Subcutaneous abdominal adipose tissue (tissue), 5 donors: ENCODE data around the gene GPR108.
"Not testable (repeated sequence)": the region's sequence is repeated elsewhere in the genome, so short reads cannot be mapped to it uniquely, and the experiment has no call there.

Experiments
- H3K27ac ChIP-seq: one replicate; pipeline ENCODE4 v1.7.0; 2013; ENCODE audit warnings: low read depth, mild to moderate bottlenecking, inconsistent platforms, low read length, moderate library complexity
- H3K27me3 ChIP-seq, 5 donors: one replicate each; pipeline ENCODE4 v1.7.0; 2013; ENCODE audit warnings: low read length in 5 of 5, inconsistent platforms in 1 of 5; ENCODE audit not compliant: control insufficient read depth in 5 of 5, insufficient read depth in 4 of 5
- H3K36me3 ChIP-seq, 5 donors: one replicate each; pipeline ENCODE4 v1.7.0; 2013; ENCODE audit warnings: low read length in 5 of 5; ENCODE audit not compliant: control insufficient read depth in 5 of 5, insufficient read depth in 5 of 5
- H3K4me1 ChIP-seq, 5 donors: one replicate each; pipeline ENCODE4 v1.7.0; 2013; ENCODE audit warnings: low read length in 5 of 5, mild to moderate bottlenecking in 3 of 5, moderate library complexity in 1 of 5; ENCODE audit not compliant: control insufficient read depth in 5 of 5, insufficient read depth in 5 of 5
- H3K4me3 ChIP-seq, 5 donors: one replicate each; pipeline ENCODE4 v1.7.0; 2013; ENCODE audit warnings: low read length in 5 of 5, low read depth in 1 of 5
- H3K9ac ChIP-seq, 5 donors: one replicate each; pipeline ENCODE4 v1.7.0; 2013; ENCODE audit warnings: low read length in 5 of 5, mild to moderate bottlenecking in 4 of 5, moderate library complexity in 3 of 5
- H3K9me3 ChIP-seq, 5 donors: one replicate each; pipeline ENCODE4 v1.7.0; 2013; ENCODE audit warnings: low read length in 5 of 5; ENCODE audit not compliant: control insufficient read depth in 5 of 5
- donor health status: healthy.
- donor health status: healthy.
- donor health status: healthy.
- donor health status: healthy.
- donor health status: healthy.

Gene GPR108

GRCh38 chr19:6762253-6762797, 24.9 kb upstream of the GPR108 start:
- H3K9ac ChIP-seq, H3K9me3 ChIP-seq, H3K4me3 ChIP-seq, H3K36me3 ChIP-seq, H3K27ac ChIP-seq: not testable (repeated sequence)
- H3K4me1 ChIP-seq = peaks cover 0 to 14% (median 11%) of the 10 kb centered on the region in 5 donors
- H3K27me3 ChIP-seq = peaks cover 3 to 16% (median 11%) of the 10 kb centered on the region in 5 donors

DNA sequence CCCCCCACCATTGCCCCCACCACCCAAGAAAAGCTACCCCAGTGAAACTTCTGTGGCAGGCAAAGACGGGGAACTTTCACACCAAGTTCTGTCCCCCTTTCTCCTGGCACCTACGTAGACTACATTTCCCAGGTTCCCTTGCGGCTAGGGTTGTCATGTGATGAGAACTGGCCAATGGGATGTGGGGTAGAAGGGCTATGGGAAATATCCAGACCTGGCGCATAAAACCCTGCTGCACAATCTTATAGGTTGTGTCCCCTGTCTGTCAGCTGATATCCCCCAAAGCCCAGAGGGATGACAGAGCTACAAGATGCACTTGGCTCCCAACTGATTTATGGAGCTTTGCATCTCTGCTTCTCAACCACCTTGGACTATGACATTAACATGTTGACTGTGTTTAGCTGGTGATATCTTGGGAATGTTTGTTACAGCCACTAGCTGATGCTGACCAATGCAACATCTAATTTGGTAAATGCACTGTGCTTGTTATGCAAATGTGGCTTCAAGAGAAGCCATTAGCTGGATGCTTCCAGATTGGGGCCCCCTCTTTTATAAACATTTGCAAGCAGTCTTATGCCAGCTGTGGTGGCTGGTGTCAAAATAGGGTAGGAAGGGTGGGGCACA, 23.8 kb upstream of the GPR108 start:
- no peak overlapping the region for H3K4me3 ChIP-seq
- no peaks in the 10 kb centered on the region for H3K9me3 ChIP-seq
- peaks cover 0 to 6% (median 5%) of the 10 kb centered on the region in 5 donors for H3K27me3 ChIP-seq
- H3K27ac ChIP-seq = no peak overlapping the region
- no peaks in the 10 kb centered on the region for H3K36me3 ChIP-seq
- H3K9ac ChIP-seq = no peak overlapping the region
- peaks cover 0 to 4% (median 3%) of the 10 kb centered on the region in 5 donors for H3K4me1 ChIP-seq

DNA sequence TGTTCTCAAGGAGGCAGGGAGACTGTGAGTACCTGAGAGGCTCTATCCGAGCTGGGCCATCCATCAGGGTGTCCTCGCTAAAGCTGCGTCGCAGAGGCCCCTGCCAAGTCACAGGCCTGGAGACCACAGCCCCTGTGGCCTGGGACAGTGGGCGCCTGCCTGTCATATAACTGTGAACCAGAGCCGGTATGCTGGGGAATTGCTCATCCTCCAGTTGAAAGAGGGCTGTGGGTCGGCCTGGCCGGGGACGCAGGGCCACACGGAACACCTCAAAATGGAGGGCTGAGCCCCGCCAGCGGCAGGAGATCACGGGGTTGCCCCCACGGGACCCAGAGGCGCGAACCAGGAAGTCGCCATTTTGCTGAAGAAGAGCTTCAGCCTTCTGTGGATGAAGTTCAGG, 23.2 kb upstream of the GPR108 start:
- no peak overlapping the region for H3K9ac ChIP-seq
- H3K9me3 ChIP-seq = no peaks in the 10 kb centered on the region
- no peak overlapping the region for H3K4me3 ChIP-seq
- no peaks in the 10 kb centered on the region for H3K4me1 ChIP-seq
- no peak overlapping the region for H3K27ac ChIP-seq
- H3K27me3 ChIP-seq = peaks cover 0 to 3% (median 0%) of the 10 kb centered on the region in 5 donors
- no peaks in the 10 kb centered on the region for H3K36me3 ChIP-seq

GRCh38 chr19:6754653-6755463, 17.5 kb upstream of the GPR108 start:
- no peaks in the 10 kb centered on the region for H3K27me3 ChIP-seq
- no peak overlapping the region for H3K9ac ChIP-seq
- H3K4me1 ChIP-seq = peaks cover 0 to 18% (median 16%) of the 10 kb centered on the region in 5 donors
- peaks cover 0 to 24% (median 22%) of the 10 kb centered on the region in 5 donors for H3K36me3 ChIP-seq
- H3K4me3 ChIP-seq = no peak overlapping the region
- H3K9me3 ChIP-seq = no peaks in the 10 kb centered on the region
- no peak overlapping the region for H3K27ac ChIP-seq

- Histone ChIP-seq H3K4me3 (no peak overlapping the region), H3K27ac (no peak overlapping the region), H3K9me3 (no peaks in the 10 kb centered on the region), H3K27me3 (no peaks in the 10 kb centered on the region), H3K4me1 (peaks cover 0 to 24% (median 19%) of the 10 kb centered on the region in 5 donors), H3K9ac (no peak overlapping the region), H3K36me3 (peaks cover 0 to 32% (median 29%) of the 10 kb centered on the region in 5 donors)
Measured at GRCh38 chr19:6754136-6754535, 16.8 kb upstream of the GPR108 start.

GRCh38 chr19:6753178-6754031, 16.0 kb upstream of the GPR108 start:
- peaks cover 0 to 30% (median 22%) of the 10 kb centered on the region in 5 donors for H3K4me1 ChIP-seq
- no peak overlapping the region for H3K27ac ChIP-seq
- peak overlapping the region in 2 of 5 donors; percentile 30 to 69 for H3K9ac ChIP-seq
- peaks cover 0 to 33% (median 31%) of the 10 kb centered on the region in 5 donors for H3K36me3 ChIP-seq
- H3K9me3 ChIP-seq = no peaks in the 10 kb centered on the region
- H3K27me3 ChIP-seq = no peaks in the 10 kb centered on the region
- H3K4me3 ChIP-seq = peak overlapping the region in 4 of 5 donors; percentile 35 to 66 (median 52)

- peak overlapping the region in 2 of 5 donors; percentile 30 to 69 for H3K9ac ChIP-seq
- H3K27me3 ChIP-seq = no peaks in the 10 kb centered on the region
- H3K27ac ChIP-seq = no peak overlapping the region
- H3K4me1 ChIP-seq = peaks cover 3 to 38% (median 26%) of the 10 kb centered on the region in 5 donors
- H3K36me3 ChIP-seq = peaks cover 0 to 37% (median 32%) of the 10 kb centered on the region in 5 donors
- peak overlapping the region in 4 of 5 donors; percentile 35 to 66 (median 52) for H3K4me3 ChIP-seq
- no peaks in the 10 kb centered on the region for H3K9me3 ChIP-seq
Measured at GRCh38 chr19:6752256-6753177, 15.1 kb upstream of the GPR108 start.

GRCh38 chr19:6751189-6751588, 13.8 kb upstream of the GPR108 start:
- no peak overlapping the region for H3K27ac ChIP-seq
- peaks cover 0 to 50% (median 43%) of the 10 kb centered on the region in 5 donors for H3K36me3 ChIP-seq

DNA sequence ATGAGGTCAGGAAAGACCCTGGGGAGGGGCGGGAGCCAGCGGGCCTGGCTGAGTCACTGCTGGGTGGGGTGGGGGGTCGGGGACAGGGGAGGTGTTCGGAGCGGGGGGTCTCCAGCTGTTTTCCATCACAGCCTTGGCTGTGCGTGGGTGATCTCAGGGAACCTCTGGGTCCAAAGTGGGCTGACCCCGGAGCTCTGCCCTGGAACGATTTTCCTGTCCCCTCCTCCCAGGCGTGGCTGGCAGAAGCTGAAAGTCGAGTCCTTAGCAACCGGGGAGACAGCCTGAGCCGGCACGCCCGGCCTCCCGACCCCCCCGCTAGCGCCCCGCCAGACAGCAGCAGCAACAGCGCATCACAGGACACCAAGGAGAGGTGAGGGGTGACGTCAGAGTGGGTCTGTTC, 12.7 kb upstream of the GPR108 start:
- H3K27ac ChIP-seq = peak overlapping the region; percentile 57
- peaks cover 0 to 60% (median 48%) of the 10 kb centered on the region in 5 donors for H3K36me3 ChIP-seq
- H3K4me3 ChIP-seq = no peak overlapping the region
- H3K9me3 ChIP-seq = no peaks in the 10 kb centered on the region
- no peaks in the 10 kb centered on the region for H3K27me3 ChIP-seq
- H3K9ac ChIP-seq = no peak overlapping the region
- peaks cover 7 to 48% (median 42%) of the 10 kb centered on the region in 5 donors for H3K4me1 ChIP-seq

More at GRCh38 chr19:6751189-6751588, 13.8 kb upstream of the GPR108 start:
- H3K27me3 ChIP-seq = no peaks in the 10 kb centered on the region
- H3K9me3 ChIP-seq = no peaks in the 10 kb centered on the region
- no peak overlapping the region for H3K9ac ChIP-seq
- no peak overlapping the region for H3K4me3 ChIP-seq
- H3K4me1 ChIP-seq = peaks cover 3 to 42% (median 33%) of the 10 kb centered on the region in 5 donors
